GM21576 (cell line): ENCODE results near the gene UNC45B.
"Not testable (repeated sequence)": the region's sequence is repeated elsewhere in the genome, so short reads cannot be mapped to it uniquely, and the experiment has no call there.

ENCODE experiments used
- ATAC-seq: cut with Tn5 transposase; IDR thresholded peaks from one replicate; pipeline ENCODE4 v1.9.1; 2021; ENCODE audit warnings: mild to moderate bottlenecking, moderate library complexity; ENCODE audit not compliant: unreplicated experiment

The UNC45B gene

DNA sequence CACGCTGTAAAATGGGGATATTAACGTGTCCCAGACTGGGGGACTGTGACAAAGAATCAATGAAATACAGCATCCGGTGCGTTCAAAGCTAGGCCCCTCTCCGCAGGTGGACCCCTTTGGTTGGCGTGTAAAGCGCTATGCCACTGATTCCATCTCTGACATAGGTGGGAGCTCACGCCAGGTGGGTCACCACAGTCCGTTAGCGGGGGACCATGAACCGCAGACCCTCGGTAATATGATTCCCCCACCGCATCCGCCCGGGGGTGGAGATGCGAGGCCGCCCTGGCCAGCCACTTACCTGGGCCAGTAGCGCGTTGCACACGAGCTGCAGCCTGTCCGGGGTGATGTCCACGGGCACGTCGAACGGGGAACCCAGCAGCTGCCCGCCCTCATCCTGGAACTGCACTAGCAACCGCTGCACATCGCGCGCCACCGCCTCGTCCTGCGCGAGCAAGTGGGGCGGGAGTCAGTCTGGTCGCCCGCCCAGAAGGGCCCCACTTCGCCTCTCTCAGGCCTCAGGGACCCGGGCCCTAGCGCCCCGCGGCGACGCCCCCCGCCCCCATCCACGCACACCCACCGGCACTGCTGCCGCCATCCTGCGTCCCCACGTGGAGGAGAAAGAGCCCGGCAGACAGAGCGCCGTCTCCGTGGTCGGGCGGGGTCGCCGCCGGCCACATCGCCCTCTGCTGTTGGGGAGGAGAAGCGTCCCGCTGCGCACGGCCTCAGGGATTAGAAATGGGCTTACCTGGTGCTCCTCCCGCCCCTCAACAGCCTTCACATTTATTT, 5.7 kb upstream of the UNC45B start, which contains the start of gene NLE1:
NLE1 (minus strand) TSS at position 623 of the 786 bp plus-strand sequence; CDS start at position 595, 28 bp downstream.
- ATAC-seq = peak; percentile 72

DNA sequence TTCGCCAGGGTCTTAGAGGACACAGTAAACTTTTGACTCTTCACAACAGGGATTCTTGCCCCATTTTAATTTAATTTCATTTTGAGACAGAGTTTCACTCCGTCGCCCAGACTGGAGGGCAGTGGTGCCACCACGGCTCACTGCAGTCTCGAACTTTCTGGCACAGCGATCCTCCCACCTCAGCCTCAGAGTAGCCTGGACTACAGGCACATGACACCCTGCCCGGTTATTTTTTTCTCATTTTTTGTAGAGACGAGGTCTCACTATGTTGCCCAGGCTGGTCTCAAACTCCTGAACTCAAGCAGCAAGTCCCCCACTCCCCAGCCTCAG, 5.2 kb upstream of the UNC45B start:
- no peak for ATAC-seq

DNA sequence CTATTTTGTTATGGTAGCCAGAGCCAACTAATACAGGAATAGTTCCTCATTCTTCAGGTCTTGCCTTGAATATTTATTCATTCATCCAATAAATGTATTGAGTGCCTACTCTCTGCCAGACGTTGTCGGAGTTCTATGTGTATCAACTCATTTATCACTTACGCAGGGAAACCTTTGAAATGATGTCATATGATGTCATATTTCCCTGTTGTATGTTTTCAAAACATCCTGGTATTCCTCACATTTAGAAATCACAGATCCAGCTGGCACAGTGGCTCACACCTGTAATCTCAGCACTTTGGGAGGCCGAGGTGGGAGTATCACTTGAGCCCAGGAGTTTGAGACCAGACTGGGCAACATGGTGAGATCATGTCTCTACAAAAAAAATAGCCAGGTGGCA, 2.8 kb upstream of the UNC45B start:
- ATAC-seq = no peak

DNA sequence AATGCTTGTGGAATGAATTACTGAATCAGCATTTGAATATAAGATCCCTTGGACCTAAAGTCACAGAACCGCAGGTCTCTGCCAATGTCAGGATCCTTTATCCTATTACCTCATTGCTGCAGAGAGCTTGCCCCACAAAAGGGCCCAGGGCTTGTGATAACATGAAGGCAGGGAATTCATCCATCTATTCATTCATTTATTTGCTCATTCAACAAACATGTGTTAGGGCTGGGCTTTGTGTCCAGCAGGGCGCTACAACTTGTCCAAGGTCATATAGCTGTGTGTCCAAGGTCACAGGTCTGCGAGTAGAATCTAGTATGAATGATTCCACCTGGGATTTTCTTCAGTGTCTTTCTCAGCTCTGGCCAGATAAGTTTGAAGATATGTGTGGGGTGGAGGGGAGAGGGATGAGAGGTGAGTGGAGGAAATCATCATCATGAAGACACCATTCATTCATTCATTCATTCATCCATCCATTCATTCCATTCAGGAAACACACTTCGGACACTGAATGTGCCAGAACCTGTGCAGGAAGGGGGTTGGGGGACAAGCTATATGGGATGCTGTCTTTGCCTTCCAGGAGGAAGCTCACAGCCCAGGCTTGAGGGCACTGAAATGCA, 1.3 kb upstream of the UNC45B start:
- no peak for ATAC-seq

DNA sequence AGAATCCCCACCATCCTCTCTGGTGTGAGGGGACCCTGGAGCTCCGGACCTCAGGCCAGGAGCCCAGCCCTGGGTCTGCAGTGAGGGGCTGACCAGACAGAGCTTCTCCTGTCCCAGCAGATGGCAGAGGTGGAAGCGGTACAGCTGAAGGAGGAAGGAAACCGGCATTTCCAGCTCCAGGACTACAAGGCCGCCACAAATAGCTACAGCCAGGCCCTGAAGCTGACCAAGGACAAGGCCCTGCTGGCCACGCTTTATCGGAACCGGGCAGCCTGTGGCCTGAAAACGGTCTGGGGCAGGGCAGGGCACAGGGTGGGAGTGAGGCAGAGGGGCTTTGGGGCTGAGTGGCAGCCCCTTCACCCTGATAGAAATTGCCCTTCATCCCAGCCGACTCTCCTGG, 527 bp downstream of the UNC45B start:
- ATAC-seq = no peak

DNA sequence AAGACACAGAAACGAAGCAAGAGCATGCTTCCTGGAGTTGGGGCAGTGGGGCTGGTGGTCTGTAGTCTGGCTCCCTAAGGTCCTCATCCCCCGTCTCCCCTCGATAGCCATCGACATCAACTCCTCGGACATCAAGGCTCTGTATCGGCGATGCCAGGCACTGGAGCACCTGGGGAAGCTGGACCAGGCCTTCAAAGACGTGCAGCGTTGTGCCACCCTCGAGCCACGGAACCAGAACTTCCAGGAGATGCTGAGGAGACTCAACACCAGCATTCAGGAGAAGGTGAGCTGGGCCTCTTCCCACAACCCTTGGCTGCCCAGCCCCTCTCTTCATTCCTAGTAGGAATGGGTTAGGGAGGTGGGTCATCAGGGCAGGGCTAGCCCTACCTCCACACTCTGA, 2.3 kb downstream of the UNC45B start:
- ATAC-seq = no peak

DNA sequence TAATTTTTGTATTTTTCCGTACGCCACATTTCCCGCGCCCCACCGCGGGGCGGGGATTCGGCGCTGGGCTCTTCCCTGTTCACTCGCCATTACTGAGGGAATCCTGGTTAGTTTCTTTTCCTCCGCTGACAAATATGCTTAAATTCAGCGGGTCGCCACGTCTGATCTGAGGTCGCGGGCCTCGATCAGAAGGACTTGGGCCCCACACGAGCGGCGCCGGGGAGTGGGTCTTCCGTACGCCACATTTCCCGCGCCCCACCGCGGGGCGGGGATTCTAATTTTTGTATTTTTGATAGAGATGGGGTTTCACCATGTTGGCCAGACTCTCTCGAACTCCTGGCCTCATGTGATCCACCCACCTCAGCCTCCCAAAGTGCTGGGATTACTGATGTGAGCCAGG, 3.5 kb downstream of the UNC45B start:
- not testable (repeated sequence) for ATAC-seq

DNA sequence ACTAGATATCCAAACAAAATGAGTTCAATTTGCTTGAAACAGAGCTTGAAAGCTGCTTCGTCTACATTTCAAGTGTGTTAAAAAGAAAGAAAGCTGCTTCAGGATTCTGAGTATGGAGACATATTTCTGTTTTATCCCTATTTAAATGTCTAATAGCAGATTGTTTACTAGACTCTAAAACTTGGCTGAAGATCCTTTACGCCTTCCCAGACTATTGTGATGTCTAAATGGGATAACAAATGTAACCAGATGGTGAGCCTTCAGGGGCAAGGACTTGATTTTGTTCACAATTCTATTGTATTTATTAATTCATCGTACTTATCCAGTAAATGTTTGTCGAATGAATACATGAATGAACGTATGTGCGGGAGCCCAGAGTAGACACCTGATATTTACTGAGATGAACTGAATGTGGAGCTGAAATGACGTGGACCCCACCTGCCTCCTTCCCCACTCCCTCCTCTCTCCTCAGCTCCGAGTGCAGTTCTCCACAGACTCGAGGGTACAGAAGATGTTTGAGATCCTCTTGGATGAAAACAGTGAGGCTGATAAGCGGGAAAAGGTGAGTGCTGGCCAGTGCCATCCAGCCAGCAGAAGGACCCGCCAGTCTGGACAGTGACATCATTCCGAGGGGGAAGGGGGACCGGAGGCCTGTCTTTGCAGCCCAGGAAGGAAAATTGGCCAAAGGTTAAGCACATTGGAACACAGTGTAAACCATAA, 5.0 kb downstream of the UNC45B start:
- ATAC-seq = no peak

DNA sequence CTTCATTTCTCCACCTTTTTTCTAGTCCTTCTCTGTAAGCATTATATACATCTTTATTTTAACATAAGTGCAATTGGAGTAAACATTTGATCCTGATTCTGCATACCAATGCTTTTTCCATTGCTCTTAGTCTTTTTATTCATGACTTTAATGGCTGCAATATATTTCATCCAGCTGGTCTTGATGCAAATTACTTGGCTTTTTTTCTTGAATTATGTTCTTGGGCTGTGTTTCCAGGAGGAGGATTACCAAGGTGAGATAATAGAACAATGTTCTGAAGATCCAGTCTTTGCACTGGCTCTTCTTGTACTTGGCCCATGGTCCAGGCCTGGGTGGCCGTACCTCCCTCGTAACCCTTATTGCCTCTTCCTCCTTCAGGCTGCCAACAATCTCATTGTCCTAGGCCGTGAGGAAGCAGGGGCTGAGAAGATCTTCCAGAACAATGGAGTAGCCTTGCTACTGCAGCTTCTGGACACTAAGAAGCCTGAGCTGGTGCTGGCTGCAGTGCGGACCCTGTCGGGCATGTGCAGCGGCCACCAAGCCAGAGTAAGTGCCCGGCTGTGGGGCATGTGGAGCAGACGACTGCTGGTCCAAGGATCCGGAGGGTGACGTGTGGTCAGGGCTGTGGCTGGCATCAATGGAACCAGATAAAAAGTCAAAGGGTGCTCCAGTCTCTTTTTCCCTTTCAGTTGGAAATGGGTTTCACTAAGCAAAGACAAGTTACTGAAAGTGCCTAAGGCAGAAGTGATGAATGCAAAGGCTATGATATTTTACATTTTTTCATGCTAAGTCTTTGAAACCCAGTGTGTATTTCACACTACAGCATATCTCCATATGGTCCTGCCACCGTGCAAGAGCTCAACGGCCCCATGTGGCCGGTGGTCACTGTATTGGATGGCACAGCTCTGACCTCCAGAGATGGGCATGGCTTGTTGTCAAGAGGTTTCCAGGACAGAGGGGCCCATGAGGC, 6.9 kb downstream of the UNC45B start:
- no peak for ATAC-seq

DNA sequence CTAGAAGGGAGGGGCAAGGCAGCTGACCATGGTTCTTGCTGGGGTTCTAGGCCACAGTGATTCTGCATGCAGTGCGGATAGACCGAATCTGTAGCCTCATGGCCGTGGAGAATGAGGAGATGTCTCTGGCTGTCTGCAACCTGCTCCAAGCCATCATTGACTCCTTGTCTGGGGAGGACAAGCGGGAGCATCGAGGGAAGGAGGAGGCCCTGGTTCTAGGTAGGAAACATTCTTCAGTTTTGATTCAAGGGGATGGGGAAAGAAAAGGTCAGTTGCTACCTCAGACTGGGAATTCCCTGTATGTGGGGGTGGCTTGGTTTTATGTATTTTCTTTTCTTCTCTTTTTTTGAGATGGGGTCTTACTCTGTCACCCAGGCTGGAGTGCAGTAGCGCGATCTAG, 7.6 kb downstream of the UNC45B start:
- ATAC-seq = no peak

DNA sequence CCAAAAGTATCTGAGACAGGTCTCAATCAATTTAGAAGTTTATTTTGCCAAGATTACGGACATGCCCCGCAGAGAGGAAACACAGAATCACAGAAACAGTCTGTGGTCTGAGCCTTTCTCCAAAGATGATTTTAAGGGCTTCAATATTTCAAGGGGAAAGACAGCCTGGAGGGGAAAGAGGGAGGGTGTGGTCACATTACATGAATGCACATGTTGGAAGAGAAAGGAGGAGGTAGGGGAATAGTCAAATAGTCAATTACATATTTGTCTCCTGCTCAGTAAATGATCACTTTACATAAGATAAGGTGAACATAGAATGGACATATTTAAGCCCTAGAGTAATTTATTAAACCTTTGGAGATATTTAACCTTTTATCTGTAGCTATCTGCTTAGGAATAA, 12.3 kb downstream of the UNC45B start:
- ATAC-seq = no peak

DNA sequence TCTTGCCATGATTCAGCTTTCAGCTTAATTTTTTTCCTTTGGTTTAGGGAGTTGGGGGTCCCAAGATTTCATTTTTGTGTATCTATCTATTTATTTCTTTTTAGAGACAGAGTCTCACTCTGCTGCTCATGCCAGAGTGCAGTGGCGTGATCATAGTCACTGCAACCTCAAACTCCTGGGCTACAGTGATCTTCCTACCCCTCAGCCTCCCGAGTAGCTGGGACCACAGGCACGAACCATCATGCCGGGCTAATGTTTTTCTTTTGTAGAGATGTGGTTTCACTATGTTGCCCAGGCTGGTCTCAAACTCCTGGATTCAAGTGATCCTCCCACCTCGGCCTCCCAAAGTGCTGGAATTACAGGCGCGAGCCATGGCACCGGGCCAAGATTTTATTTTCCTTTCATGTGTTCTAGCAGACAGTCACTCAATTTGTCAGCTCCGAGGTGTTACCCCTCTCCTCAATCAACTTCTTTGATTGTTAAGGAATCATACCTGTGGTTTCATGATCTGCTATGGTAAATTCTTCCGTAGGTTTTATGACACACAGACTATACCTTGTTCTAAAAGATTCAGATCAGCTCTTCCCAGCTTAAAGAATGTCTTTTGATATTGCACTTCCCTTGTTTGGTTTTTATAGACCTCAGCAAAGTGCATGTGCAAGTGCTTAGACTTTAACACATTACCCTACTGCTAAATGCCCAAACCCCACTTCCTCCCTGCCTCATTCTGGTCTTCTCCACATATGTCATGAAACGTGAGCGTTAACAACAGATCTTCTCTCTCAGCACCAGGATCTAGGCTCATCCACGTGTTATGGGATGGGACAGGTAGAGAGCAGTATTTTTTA, 13.0 kb downstream of the UNC45B start:
- ATAC-seq = no peak

DNA sequence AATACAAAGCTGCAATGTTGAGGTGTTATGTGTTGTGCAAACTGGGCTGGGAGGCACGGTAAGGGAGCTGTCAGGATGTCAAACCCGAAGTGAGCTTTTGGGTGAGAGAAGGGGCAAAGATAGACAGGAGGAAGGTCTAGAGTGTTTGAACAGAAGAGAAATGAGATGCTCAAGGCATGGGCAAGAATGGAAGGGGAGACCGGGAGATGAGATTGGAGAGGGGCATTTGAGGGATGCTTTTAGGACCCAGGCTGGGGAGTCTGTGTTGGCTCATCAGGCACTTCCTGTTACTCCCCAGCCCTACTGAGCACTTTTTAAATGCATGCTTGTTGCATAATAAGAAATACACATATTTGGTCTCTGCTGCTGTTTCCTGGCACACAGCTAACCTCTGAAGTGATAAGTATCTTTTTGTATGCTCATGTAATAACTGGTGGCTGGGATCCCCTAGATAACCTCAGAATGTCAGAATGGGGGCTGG, 13.7 kb downstream of the UNC45B start:
- no peak for ATAC-seq

DNA sequence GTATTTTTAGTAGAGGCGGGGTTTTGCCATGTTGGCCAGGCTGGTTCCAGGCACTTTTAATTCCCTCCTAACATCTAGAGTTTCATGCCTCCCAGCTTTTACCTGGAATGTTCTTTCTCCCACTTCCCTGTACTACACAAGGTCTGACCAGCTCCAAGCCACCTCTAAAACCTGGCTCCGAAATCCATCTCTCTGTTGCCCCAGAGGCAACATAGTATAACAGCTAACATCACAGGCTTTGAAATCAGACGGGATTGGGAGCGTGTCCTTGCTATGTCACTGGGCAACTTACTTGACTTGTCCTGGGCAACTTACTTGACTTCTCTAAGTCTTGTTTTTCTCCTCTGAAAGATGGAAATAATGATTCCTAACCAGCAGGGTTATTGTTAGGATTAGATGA, 15.1 kb downstream of the UNC45B start:
- ATAC-seq = no peak

DNA sequence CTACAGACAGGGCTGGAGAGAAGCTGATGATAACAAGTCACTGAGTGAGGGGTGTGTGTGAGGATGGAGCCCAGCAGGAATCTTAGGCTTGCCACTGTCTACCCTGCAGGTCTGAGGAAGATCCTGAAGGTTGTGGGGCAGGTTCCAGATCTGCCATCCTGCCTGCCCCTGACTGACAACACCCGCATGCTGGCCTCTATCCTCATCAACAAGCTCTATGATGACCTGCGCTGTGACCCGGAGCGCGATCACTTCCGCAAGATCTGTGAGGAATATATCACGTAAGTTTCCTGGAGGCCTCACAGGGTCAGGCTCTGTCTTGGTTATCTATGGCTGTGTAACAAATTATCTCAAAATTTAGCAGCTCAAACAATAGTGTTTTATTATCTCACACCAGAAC, 16.3 kb downstream of the UNC45B start:
- no peak for ATAC-seq

DNA sequence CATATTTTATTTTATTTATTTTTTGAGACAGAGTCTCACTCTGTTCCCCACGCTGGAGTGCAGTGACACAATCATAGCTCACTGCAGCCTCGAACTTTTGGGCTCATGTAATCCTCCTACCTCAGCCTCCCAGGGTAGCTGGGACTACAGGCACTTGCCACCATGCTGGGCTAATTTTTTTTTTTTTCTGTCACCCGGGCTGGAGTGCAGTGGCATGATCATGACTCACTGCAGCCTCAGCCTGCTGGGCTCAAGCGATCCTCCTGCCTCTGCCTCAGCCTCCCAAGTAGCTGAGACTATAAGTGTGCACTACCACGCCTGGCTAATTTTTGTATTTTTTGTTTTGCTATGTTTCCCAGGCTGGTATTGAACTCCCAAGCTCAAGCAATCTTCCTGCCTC, 17.1 kb downstream of the UNC45B start:
- no peak for ATAC-seq

DNA sequence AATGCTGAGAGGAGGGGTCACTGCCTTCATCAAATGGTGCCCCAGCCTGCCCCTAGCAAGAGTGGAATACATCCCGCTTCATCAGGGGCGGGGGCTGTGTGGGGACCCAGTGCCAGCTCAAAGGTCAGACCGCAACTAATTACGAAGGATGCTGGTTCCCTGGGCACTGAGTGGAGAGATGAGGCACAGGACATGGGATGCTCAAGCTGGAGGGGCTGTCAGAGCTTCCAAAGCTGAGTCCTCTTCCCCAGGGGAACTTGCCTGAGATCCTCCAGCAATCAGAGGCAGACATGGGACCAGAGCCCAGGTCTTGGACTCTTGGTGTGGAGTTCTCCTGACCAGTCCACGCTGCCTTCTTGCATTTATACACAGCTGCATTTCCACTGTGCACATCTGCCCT, 18.9 kb downstream of the UNC45B start:
- ATAC-seq = no peak

DNA sequence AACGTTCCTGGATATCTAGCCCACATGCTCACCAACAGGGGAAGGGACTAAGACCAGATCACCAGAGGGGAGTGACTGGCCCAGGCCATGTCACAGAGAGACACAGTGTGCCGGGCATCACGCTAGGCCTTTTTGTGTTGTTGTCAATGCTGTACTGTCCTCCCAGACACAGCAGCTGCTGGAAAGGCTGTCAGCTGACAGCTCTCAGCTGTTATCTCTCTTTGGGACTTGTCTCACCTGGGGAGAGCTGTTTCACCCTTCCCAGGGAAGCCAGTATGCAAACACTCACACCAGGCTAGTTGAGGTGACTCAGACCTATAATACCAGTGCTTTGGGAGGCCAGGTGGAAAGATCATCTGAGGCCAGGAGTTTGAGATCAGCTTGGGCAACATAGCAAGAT, 19.4 kb downstream of the UNC45B start:
- no peak for ATAC-seq

DNA sequence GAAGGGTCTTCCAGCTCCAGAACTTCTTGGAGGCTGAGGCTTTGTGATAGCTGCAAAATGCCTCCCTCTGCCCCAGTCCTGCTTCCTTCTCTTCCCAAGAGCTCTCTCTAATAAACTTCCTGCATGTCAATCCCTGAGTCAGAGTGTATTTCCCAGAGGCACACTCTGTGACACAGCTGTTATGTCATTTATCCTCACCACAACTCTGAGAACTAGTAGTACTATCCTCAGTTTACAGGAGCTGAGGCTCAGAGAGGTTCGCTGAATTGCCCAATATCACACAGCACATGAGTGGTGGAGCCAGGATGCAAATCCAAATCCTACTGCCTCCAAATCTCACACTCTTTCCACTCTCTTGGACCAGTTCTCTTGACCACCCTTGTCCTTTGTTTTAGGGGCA, 20.0 kb downstream of the UNC45B start:
- no peak for ATAC-seq

DNA sequence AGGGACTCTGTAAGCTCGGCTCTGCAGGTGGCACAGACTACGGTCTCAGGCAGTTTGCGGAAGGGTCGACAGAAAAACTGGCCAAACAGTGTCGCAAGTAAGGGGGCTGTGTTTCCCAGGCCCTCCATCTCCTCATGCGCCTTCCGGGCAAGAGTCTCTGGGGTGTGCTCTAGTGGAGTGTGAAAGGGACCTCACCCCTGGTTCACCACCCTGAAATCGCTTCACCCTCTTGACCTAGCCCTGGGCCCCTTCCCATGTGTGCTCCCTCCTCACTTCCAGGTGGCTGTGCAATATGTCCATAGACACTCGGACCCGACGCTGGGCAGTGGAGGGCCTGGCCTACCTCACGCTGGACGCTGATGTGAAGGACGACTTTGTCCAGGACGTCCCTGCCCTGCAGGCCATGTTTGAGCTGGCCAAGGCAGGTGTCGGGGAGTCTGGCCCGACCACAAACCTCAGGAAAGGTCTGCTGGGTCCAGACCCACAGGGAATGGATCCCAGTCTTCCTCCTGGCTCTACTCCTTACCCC, 22.3 kb downstream of the UNC45B start:
- ATAC-seq = no peak
